K562 (cell line): Measurements from ENCODE around the gene RTBDN. TPM values are rescaled to one million over a fixed set of nuclear protein-coding genes. Genes with fewer than 3 reads are reported as not detected.

Experiments used
- ATF3 ChIP-seq, 2 experiments: fragments of 450-650 bp in 1 of 2; sonication (generic) in 1 of 2; formaldehyde crosslinking in 1 of 2; IDR thresholded peaks in 1 of 2; conservative IDR thresholded peaks in 1 of 2; 2 replicates each; pipeline versions ENCODE4 v1.6.1 to v1.8.1; 2016 to 2023; ENCODE audit warnings: mild to moderate bottlenecking in 2 of 2, moderate library complexity in 2 of 2, inconsistent platforms in 1 of 2, missing genetic modification reagents in 1 of 2
- CHCHD3 ChIP-seq: fragments of 250-450 bp; sonication (Bioruptor Pico); IDR thresholded peaks from 2 replicates; pipeline ENCODE4 v2.1.2; 2022; ENCODE audit warnings: mild to moderate bottlenecking
- GTF2E2 ChIP-seq: fragments of 200-800 bp; sonication (Bioruptor generic); IDR thresholded peaks from 2 replicates; pipeline ENCODE4 v1.6.1; 2016; ENCODE audit warnings: missing genetic modification characterization, missing compliant biosample characterization
- HMGXB4 ChIP-seq: sonication (generic); formaldehyde crosslinking; IDR thresholded peaks from 2 replicates; pipeline ENCODE4 v1.8.1; 2023; ENCODE audit warnings: mild to moderate bottlenecking, missing genetic modification reagents
- MED1 ChIP-seq: sonication (generic); formaldehyde crosslinking; IDR thresholded peaks from 2 replicates; pipeline ENCODE4 v1.8.1; 2023; ENCODE audit warnings: missing genetic modification reagents, borderline replicate concordance
- MEF2A ChIP-seq: IDR thresholded peaks from 2 replicates; pipeline ENCODE4 v1.6.1; 2011; ENCODE audit warnings: low read depth, mild to moderate bottlenecking, low read length, moderate library complexity; ENCODE audit not compliant: control insufficient read depth
- MEF2D ChIP-seq: conservative IDR thresholded peaks from 2 replicates; pipeline ENCODE4 v1.6.1; 2016; ENCODE audit warnings: low read depth, missing genetic modification characterization, missing compliant biosample characterization
- PRDM10 ChIP-seq: fragments of 450-650 bp; IDR thresholded peaks from 2 replicates; pipeline ENCODE4 v1.6.1; 2018; ENCODE audit not compliant: partially characterized antibody
- RBM15 ChIP-seq: fragments of 200-400 bp; formaldehyde crosslinking; IDR thresholded peaks from 2 replicates; pipeline ENCODE4 v1.6.1; 2018; ENCODE audit warnings: mild to moderate bottlenecking, low read length, moderate library complexity; ENCODE audit not compliant: insufficient read depth
- SNAPC5 ChIP-seq: fragments of 250-450 bp; sonication (Bioruptor Pico); IDR thresholded peaks from 2 replicates; pipeline ENCODE4 v1.8.0; 2021; ENCODE audit warnings: moderate library complexity, mild to moderate bottlenecking, inconsistent platforms
- TAL1 ChIP-seq: fragments of 450-650 bp; IDR thresholded peaks from 2 replicates; pipeline ENCODE4 v1.6.1; 2016; ENCODE audit warnings: mild to moderate bottlenecking
- TCF7 ChIP-seq: sonication (generic); IDR thresholded peaks from 2 replicates; pipeline ENCODE4 v1.6.1; 2016; ENCODE audit warnings: antibody characterized with exemption, borderline replicate concordance
- ZBTB2 ChIP-seq: fragments of 450-650 bp; IDR thresholded peaks from 2 replicates; pipeline ENCODE4 v1.6.1; 2016; ENCODE audit warnings: antibody characterized with exemption
- ZBTB7A ChIP-seq: IDR thresholded peaks from 2 replicates; pipeline ENCODE4 v1.6.1; 2011; ENCODE audit warnings: low read depth, mild to moderate bottlenecking, low read length, moderate library complexity, borderline replicate concordance; ENCODE audit not compliant: control insufficient read depth
- ZNF197 ChIP-seq: fragments of 200-800 bp; sonication (Bioruptor generic); IDR thresholded peaks from 2 replicates; pipeline ENCODE4 v1.6.1; 2016; ENCODE audit warnings: low read depth, missing genetic modification characterization, missing compliant biosample characterization
- ZNF224 ChIP-seq: sonication (generic); formaldehyde crosslinking; IDR thresholded peaks from 2 replicates; pipeline ENCODE4 v1.8.0; 2022; ENCODE audit warnings: mild to moderate bottlenecking, missing genetic modification reagents
- ZNF311 ChIP-seq: fragments of 250-450 bp; sonication (Bioruptor Pico); IDR thresholded peaks from 2 replicates; pipeline ENCODE4 v1.4.0; 2020; ENCODE audit warnings: mild to moderate bottlenecking, moderate library complexity
- ZNF561 ChIP-seq: fragments of 450-650 bp; formaldehyde crosslinking; conservative IDR thresholded peaks from 2 replicates; pipeline ENCODE4 v1.4.0; 2020; ENCODE audit warnings: mild to moderate bottlenecking, moderate library complexity
- ZNF589 ChIP-seq: fragments of 200-800 bp; sonication (Bioruptor generic); IDR thresholded peaks from 2 replicates; pipeline ENCODE4 v1.6.1; 2016; ENCODE audit warnings: low read depth, missing genetic modification characterization, missing compliant biosample characterization
- ZZZ3 ChIP-seq: fragments of 450-650 bp; IDR thresholded peaks from 2 replicates; pipeline ENCODE4 v1.6.1; 2016; ENCODE audit warnings: antibody characterized with exemption, mild to moderate bottlenecking, moderate library complexity
- polyA plus RNA-seq, 8 experiments: library from polyadenylated mRNA; depleted of rRNA in 4 of 8; stranded (reverse) in 5 of 8; unstranded in 3 of 8; fragments of >200 nt; fragmentation: Nextera tagmentation in 2 of 8; fragmentation: Illumina TruSeq in 1 of 8; extraction: Ambion mirVana in 2 of 8; extraction: Trizol in 1 of 8; gene quantifications; 2 replicates each; pipeline versions ENCODE4 v1.2.1 to v1.2.3, GENCODE V29; 2011 to 2014; ENCODE audit warnings: inconsistent platforms in 1 of 8, missing spikeins in 1 of 8
- total RNA-seq, 7 experiments: library from RNA; depleted of rRNA in 6 of 7; stranded (reverse); fragments of >200 nt in 6 of 7; fragmentation: Illumina TruSeq in 2 of 7; extraction: Trizol in 2 of 7; gene quantifications; 2 replicates each; pipeline versions ENCODE4 v1.2.1 to v1.2.3, GENCODE V29; 2011 to 2021; ENCODE audit warnings: low replicate concordance in 1 of 7

RTBDN gene
- total and polyA plus RNA-seq, 9 of the 15 experiments (the other 6 are each of a cell fraction or from before 2014, with no cell fraction given) = 0.20 to 2.3 (median 0.72) TPM; not detected in 1

- TF ChIP-seq ATF3 (IDR thresholded peaks at IDR 0.05) (no peak), ATF3 (CRISPR knock-in tag; conservative IDR thresholded peaks at IDR 0.05) (no peak), TAL1 (no peak), ZBTB7A (peak; percentile 88), ZNF224 (no peak), ZNF561 (CRISPR knock-in tag) (no peak), ZZZ3 (no peak), MED1 (CRISPR knock-in tag) (no peak), GTF2E2 (tag) (no peak), SNAPC5 (CRISPR knock-in tag) (no peak), ZNF197 (CRISPR knock-in tag) (no peak), MEF2D (no peak), HMGXB4 (CRISPR knock-in tag) (no peak), MEF2A (no peak), CHCHD3 (CRISPR knock-in tag) (no peak), ZNF589 (CRISPR knock-in tag) (0 out of 2 replicates have a peak, but pooled peaks have one; percentile 60), PRDM10 (peak; percentile 52), ZNF311 (CRISPR knock-in tag) (no peak), TCF7 (no peak), ZBTB2 (no peak), RBM15 (no peak)
Measured at GRCh38 chr19:12788682-12789097, 45.7 kb downstream of the RTBDN start (continued).
